Parathyroid adenoma (tissue), 2 donors: ENCODE measurements around the gene SMOC1.

Experiments used
- H2AFZ ChIP-seq: fragments of 300-600 bp; sonication (generic); one replicate; pipeline ENCODE4 v1.7.0; 2017; ENCODE audit warnings: antibody characterized with exemption, mild to moderate bottlenecking
- H3K27ac ChIP-seq: fragments of 300-600 bp; sonication (generic); one replicate; pipeline ENCODE4 v1.7.0; 2017
- H3K27me3 ChIP-seq: fragments of 300-600 bp; sonication (generic); one replicate; pipeline ENCODE4 v1.7.0; 2017; ENCODE audit warnings: low read length; ENCODE audit not compliant: control insufficient read depth, insufficient read depth
- H3K36me3 ChIP-seq: fragments of 300-600 bp; sonication (generic); one replicate; pipeline ENCODE4 v1.7.0; 2017; ENCODE audit warnings: low read length; ENCODE audit not compliant: control insufficient read depth, insufficient read depth
- H3K4me1 ChIP-seq: fragments of 300-600 bp; sonication (generic); one replicate; pipeline ENCODE4 v1.7.0; 2017; ENCODE audit warnings: control low read depth
- H3K4me2 ChIP-seq: fragments of 300-600 bp; sonication (generic); one replicate; pipeline ENCODE4 v1.7.0; 2017; ENCODE audit warnings: low read length
- H3K4me3 ChIP-seq: fragments of 300-600 bp; sonication (generic); one replicate; pipeline ENCODE4 v1.7.0; 2017; ENCODE audit warnings: low read depth, low read length
- H3K79me2 ChIP-seq: fragments of 300-600 bp; sonication (generic); one replicate; pipeline ENCODE4 v1.7.0; 2017; ENCODE audit warnings: control low read depth
- H3K9ac ChIP-seq: fragments of 300-600 bp; sonication (generic); one replicate; pipeline ENCODE4 v1.7.0; 2017; ENCODE audit warnings: mild to moderate bottlenecking
- H3K9me3 ChIP-seq: fragments of 300-600 bp; sonication (generic); one replicate; pipeline ENCODE4 v1.7.0; 2017; ENCODE audit warnings: low read length; ENCODE audit not compliant: control insufficient read depth
- TF ChIP-seq, protein P1 (sequence below): fragments of 300-600 bp; sonication (generic); IDR thresholded peaks from one replicate; pipeline ENCODE4 v1.7.0; 2017; ENCODE audit warnings: antibody characterized with exemption, mild to moderate bottlenecking
- donor health status: primary hyperparathyroidism.

The SMOC1 gene

DNA sequence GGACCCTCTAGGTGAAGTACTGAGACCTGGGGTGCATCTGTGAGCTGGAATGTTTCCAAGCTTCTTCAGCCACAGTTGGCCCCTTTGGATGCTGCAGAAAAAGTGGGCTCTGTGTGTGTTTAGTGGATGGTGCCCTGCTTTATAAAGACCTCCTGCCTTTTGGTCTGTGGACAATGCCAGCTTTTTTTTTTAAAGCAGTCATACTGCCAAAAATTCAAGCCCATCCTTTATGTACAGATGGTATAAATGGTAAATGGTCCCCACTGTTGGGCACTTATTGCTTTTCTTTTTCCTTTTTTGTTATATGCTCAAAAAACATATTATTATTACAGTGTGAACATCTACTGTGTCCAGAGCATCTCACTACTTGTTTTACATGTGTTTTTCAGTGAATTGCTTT, 81.1 kb downstream of the SMOC1 start:
- Histone ChIP-seq H3K27me3 (no peaks in the 10 kb centered on the region), H3K4me2 (no peak overlapping the region), H3K4me3 (no peak overlapping the region), H3K79me2 (no peaks in the 10 kb centered on the region), H2AFZ (no peak overlapping the region), H3K9ac (no peak overlapping the region), H3K4me1 (no peaks in the 10 kb centered on the region), H3K27ac (no peak overlapping the region), H3K36me3 (no peaks in the 10 kb centered on the region), H3K9me3 (no peaks in the 10 kb centered on the region)
- TF ChIP-seq, protein P1, sequence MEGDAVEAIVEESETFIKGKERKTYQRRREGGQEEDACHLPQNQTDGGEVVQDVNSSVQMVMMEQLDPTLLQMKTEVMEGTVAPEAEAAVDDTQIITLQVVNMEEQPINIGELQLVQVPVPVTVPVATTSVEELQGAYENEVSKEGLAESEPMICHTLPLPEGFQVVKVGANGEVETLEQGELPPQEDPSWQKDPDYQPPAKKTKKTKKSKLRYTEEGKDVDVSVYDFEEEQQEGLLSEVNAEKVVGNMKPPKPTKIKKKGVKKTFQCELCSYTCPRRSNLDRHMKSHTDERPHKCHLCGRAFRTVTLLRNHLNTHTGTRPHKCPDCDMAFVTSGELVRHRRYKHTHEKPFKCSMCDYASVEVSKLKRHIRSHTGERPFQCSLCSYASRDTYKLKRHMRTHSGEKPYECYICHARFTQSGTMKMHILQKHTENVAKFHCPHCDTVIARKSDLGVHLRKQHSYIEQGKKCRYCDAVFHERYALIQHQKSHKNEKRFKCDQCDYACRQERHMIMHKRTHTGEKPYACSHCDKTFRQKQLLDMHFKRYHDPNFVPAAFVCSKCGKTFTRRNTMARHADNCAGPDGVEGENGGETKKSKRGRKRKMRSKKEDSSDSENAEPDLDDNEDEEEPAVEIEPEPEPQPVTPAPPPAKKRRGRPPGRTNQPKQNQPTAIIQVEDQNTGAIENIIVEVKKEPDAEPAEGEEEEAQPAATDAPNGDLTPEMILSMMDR, result no peak

DNA sequence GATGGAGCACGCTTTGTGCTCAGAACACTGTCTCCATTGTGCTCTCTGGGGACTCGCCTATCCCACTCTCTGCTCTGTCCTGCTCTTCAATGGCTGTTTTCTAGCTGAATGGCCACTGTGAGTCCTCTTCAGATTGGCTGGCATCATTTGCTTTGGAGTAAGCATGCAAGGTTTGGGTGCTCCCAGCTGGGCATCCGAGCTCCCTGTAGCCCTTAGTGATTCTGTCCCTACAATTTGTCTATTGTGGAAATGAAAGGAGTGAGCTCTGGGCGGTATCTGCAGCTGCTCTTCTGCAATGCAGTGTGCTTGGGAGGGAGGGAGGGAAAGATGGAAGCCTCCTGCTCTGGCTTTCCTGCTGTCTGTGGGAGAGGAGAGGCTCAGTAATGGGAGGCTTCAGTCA, 84.8 kb downstream of the SMOC1 start:
- TF ChIP-seq, protein P1, result no peak
- no peaks in the 10 kb centered on the region for H3K36me3 ChIP-seq
- H3K27ac ChIP-seq, result no peak overlapping the region
- no peaks in the 10 kb centered on the region for H3K27me3 ChIP-seq
- H3K4me3 ChIP-seq, result no peak overlapping the region
- H3K9ac ChIP-seq, result no peak overlapping the region
- H3K4me2 ChIP-seq, result no peak overlapping the region
- H3K79me2 ChIP-seq, result no peaks in the 10 kb centered on the region
- no peaks in the 10 kb centered on the region for H3K4me1 ChIP-seq
- H3K9me3 ChIP-seq, result no peaks in the 10 kb centered on the region
- H2AFZ ChIP-seq, result no peak overlapping the region

GRCh38 chr14:69964841-69965240, 85.6 kb downstream of the SMOC1 start:
- H3K4me3 ChIP-seq, result no peak overlapping the region
- TF ChIP-seq, protein P1, result no peak
- no peaks in the 10 kb centered on the region for H3K9me3 ChIP-seq
- no peaks in the 10 kb centered on the region for H3K79me2 ChIP-seq
- no peak overlapping the region for H3K27ac ChIP-seq
- H3K36me3 ChIP-seq, result no peaks in the 10 kb centered on the region
- H3K4me1 ChIP-seq, result no peaks in the 10 kb centered on the region
- no peak overlapping the region for H3K4me2 ChIP-seq
- H2AFZ ChIP-seq, result no peak overlapping the region
- H3K27me3 ChIP-seq, result no peaks in the 10 kb centered on the region
- no peak overlapping the region for H3K9ac ChIP-seq

GRCh38 chr14:69968132-69968531, 88.9 kb downstream of the SMOC1 start:
- Histone ChIP-seq H3K4me3 (no peak overlapping the region), H2AFZ (no peak overlapping the region), H3K9me3 (no peaks in the 10 kb centered on the region), H3K27me3 (no peaks in the 10 kb centered on the region), H3K4me1 (no peaks in the 10 kb centered on the region), H3K79me2 (no peaks in the 10 kb centered on the region), H3K4me2 (no peak overlapping the region), H3K27ac (no peak overlapping the region), H3K36me3 (no peaks in the 10 kb centered on the region), H3K9ac (no peak overlapping the region)
- TF ChIP-seq, protein P1, result no peak

GRCh38 chr14:69968681-69969080, 89.5 kb downstream of the SMOC1 start:
- Histone ChIP-seq H3K9ac (no peak overlapping the region), H3K9me3 (no peaks in the 10 kb centered on the region), H3K4me3 (no peak overlapping the region), H2AFZ (no peak overlapping the region), H3K4me2 (no peak overlapping the region), H3K27me3 (no peaks in the 10 kb centered on the region), H3K27ac (no peak overlapping the region), H3K36me3 (no peaks in the 10 kb centered on the region), H3K4me1 (no peaks in the 10 kb centered on the region), H3K79me2 (no peaks in the 10 kb centered on the region)
- TF ChIP-seq, protein P1, result no peak
